Vagina (tissue), 2 donors: ENCODE data around the gene RIC8B.

Source experiments
- POLR2AphosphoS5 ChIP-seq, 2 donors: sonication (generic); formaldehyde crosslinking; IDR thresholded peaks; one replicate each; pipeline ENCODE4 v1.9.0; 2017; ENCODE audit warnings: antibody characterized with exemption in 2 of 2, mild to moderate bottlenecking in 2 of 2, low read depth in 1 of 2; ENCODE audit not compliant: insufficient read depth in 1 of 2
- TF ChIP-seq, protein P1 (sequence below), 3 experiments: fragments of 450-650 bp in 2 of 3; fragments of 200-600 bp in 1 of 3; sonication (generic) in 1 of 3; IDR thresholded peaks; one replicate each; pipeline ENCODE4 v1.5.1; 2017 to 2019; ENCODE audit warnings: antibody characterized with exemption in 3 of 3, mild to moderate bottlenecking in 2 of 3, moderate library complexity in 2 of 3

DNA sequence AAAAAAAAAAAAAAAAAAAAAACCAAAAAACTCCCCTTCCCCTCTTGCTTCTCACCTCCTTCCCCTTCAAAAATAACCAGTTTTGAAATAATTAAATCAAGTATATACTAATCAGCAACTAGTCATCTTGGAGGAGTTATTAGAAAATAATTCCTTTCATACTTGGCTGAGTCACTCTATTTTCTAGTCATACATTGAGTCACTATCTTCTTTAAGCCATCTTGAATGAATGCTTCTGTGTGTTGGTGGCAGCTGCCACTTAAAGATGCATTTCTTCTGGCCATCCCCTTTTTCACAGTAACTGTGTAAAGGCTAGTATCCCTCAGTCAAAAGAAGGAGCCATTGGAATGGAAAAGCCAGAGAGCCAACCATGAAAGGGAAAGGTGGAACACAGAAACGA, 97.0 kb downstream of the RIC8B start:
- TF ChIP-seq, protein P1, sequence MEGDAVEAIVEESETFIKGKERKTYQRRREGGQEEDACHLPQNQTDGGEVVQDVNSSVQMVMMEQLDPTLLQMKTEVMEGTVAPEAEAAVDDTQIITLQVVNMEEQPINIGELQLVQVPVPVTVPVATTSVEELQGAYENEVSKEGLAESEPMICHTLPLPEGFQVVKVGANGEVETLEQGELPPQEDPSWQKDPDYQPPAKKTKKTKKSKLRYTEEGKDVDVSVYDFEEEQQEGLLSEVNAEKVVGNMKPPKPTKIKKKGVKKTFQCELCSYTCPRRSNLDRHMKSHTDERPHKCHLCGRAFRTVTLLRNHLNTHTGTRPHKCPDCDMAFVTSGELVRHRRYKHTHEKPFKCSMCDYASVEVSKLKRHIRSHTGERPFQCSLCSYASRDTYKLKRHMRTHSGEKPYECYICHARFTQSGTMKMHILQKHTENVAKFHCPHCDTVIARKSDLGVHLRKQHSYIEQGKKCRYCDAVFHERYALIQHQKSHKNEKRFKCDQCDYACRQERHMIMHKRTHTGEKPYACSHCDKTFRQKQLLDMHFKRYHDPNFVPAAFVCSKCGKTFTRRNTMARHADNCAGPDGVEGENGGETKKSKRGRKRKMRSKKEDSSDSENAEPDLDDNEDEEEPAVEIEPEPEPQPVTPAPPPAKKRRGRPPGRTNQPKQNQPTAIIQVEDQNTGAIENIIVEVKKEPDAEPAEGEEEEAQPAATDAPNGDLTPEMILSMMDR (IDR thresholded peaks at IDR 0.05) = no peak
- TF ChIP-seq POLR2AphosphoS5 (IDR thresholded peaks at IDR 0.05; ENCODE audit: insufficient read depth in 1 of 2, low read depth in 1 of 2) = no peak
